GM21515 (cell line): ENCODE data around the gene NFATC4.
A peak's percentile ranks its signal among the peaks of the same experiment; 100 is the strongest.
"Not testable (repeated sequence)": the region's sequence is repeated elsewhere in the genome, so short reads cannot be mapped to it uniquely, and the experiment has no call there.

Experiments used
- ATAC-seq: cut with Tn5 transposase; IDR thresholded peaks from one replicate; pipeline ENCODE4 v1.9.1; 2021; ENCODE audit not compliant: unreplicated experiment

NFATC4 gene

GRCh38 chr14:24338843-24339242 lies 29.1 kb upstream of the NFATC4 start:
- ATAC-seq: no peak

GRCh38 chr14:24339284-24340151 lies 28.5 kb upstream of the NFATC4 start, which contains the start of gene RIPK3:
RIPK3 (minus strand) TSS chr14:24339991; CDS start chr14:24339826, 165 bp downstream.
- peak; percentile 90 for ATAC-seq

- ATAC-seq: no peak
Measured at GRCh38 chr14:24340606-24341005, 27.4 kb upstream of the NFATC4 start.

GRCh38 chr14:24342889-24343288 lies 25.1 kb upstream of the NFATC4 start:
- no peak for ATAC-seq

GRCh38 chr14:24343795-24344660 lies 24.0 kb upstream of the NFATC4 start:
- ATAC-seq: no peak

- ATAC-seq: no peak
Measured at GRCh38 chr14:24347134-24347533, 20.9 kb upstream of the NFATC4 start.

GRCh38 chr14:24348186-24348585 lies 19.8 kb upstream of the NFATC4 start:
- ATAC-seq: no peak

GRCh38 chr14:24349742-24350141 lies 18.2 kb upstream of the NFATC4 start:
- no peak for ATAC-seq

- ATAC-seq: no peak
Measured at GRCh38 chr14:24351517-24351916, 16.5 kb upstream of the NFATC4 start.

GRCh38 chr14:24353559-24354481 lies 14.2 kb upstream of the NFATC4 start:
- ATAC-seq: no peak

- ATAC-seq: not testable (repeated sequence)
Measured at GRCh38 chr14:24354482-24354825, 13.5 kb upstream of the NFATC4 start.

- no peak for ATAC-seq
Measured at GRCh38 chr14:24355009-24355408, 13.0 kb upstream of the NFATC4 start.

GRCh38 chr14:24356208-24356607 lies 11.8 kb upstream of the NFATC4 start:
- ATAC-seq: no peak

- no peak for ATAC-seq
Measured at GRCh38 chr14:24360281-24360680, 7.7 kb upstream of the NFATC4 start.

GRCh38 chr14:24361326-24361725 lies 6.7 kb upstream of the NFATC4 start:
- no peak for ATAC-seq

GRCh38 chr14:24362241-24362960 lies 5.6 kb upstream of the NFATC4 start:
- ATAC-seq: no peak

- no peak for ATAC-seq
Measured at GRCh38 chr14:24363401-24363800, 4.6 kb upstream of the NFATC4 start.

- no peak for ATAC-seq
Measured at GRCh38 chr14:24364841-24365240, 3.1 kb upstream of the NFATC4 start.

GRCh38 chr14:24365600-24366412 lies 2.2 kb upstream of the NFATC4 start:
- ATAC-seq: peak; percentile 38

GRCh38 chr14:24366413-24366720 lies 1.6 kb upstream of the NFATC4 start:
- ATAC-seq: no peak
